Measurements from ENCODE around the gene IL7R. TPM values are rescaled to one million over a fixed set of nuclear protein-coding genes. Genes with fewer than 3 reads are reported as not detected.

IL7R gene, protein sequence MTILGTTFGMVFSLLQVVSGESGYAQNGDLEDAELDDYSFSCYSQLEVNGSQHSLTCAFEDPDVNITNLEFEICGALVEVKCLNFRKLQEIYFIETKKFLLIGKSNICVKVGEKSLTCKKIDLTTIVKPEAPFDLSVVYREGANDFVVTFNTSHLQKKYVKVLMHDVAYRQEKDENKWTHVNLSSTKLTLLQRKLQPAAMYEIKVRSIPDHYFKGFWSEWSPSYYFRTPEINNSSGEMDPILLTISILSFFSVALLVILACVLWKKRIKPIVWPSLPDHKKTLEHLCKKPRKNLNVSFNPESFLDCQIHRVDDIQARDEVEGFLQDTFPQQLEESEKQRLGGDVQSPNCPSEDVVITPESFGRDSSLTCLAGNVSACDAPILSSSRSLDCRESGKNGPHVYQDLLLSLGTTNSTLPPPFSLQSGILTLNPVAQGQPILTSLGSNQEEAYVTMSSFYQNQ
- polyA plus RNA-seq (2013, experiment 1 of 2) = not detected
- polyA plus RNA-seq (2013, experiment 2 of 2) = not detected

DNA sequence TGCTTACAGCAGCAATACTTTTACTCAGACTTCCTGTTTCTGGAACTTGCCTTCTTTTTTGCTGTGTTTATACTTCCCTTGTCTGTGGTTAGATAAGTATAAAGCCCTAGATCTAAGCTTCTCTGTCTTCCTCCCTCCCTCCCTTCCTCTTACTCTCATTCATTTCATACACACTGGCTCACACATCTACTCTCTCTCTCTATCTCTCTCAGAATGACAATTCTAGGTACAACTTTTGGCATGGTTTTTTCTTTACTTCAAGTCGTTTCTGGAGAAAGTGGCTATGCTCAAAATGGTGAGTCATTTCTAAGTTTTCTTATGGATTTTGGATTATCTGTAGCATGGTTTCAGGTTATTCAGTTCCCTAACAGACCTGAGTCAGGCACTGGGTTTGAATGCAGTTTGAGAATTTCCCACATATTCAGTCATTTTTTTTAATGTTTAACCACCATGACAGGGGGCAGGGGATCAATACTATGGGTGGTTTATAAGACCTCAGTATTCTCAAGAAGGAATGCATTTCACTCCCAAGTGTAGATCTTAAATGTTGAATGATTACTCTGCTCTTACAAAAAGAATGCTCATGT, at the start of gene IL7R:
TSS of gene IL7R (plus strand) at position 127 of the 587 bp plus-strand sequence. CDS start at position 214, 87 bp downstream.
- Histone ChIP-seq H3K9me3 (replicated peaks in 1 of 2; ENCODE audit: control insufficient read depth in 2 of 2, insufficient read depth in 1 of 2, low read depth in 1 of 2, low read length in 2 of 2) (no peaks in the 10 kb centered on the region), H2BK120ac (ENCODE audit: low read depth, low read length) (no peak within 1 kb of the TSS), H3K23ac (ENCODE audit: low read depth, low read length, poor library complexity) (no peak within 1 kb of the TSS), H4K8ac (ENCODE audit: low read depth, low read length) (no peak within 1 kb of the TSS), H3K79me1 (ENCODE audit: low read depth, low read length) (no peaks in the 10 kb centered on the region), H3K27me3 (ENCODE audit: control insufficient read depth in 3 of 3, insufficient read depth in 3 of 3, low read depth in 1 of 3, low read length in 3 of 3) (peaks cover 0 to 24% (median 0%) of the 10 kb centered on the region in 3 experiments), H3K18ac (ENCODE audit: low read length) (no peak within 1 kb of the TSS), H2AK5ac (ENCODE audit: low read depth, low read length) (no peak within 1 kb of the TSS), H2BK12ac (ENCODE audit: low read length) (no peak within 1 kb of the TSS), H3K9ac (ENCODE audit: low read depth, low read length, poor library complexity) (no peak within 1 kb of the TSS), H3K4me1 (ENCODE audit: control insufficient read depth in 2 of 2, insufficient read depth in 1 of 2, low read depth in 1 of 2, low read length in 2 of 2) (peaks cover 0 to 8% of the 10 kb centered on the region in 2 donors), H2AFZ (ENCODE audit: low read length) (no peak within 1 kb of the TSS), H3K14ac (ENCODE audit: low read length) (no peak within 1 kb of the TSS), H3K27ac (replicated peaks; ENCODE audit: low read length) (no peak within 1 kb of the TSS), H3K4ac (ENCODE audit: low read length) (no peak within 1 kb of the TSS), H2BK5ac (ENCODE audit: low read length) (no peak within 1 kb of the TSS), H2BK15ac (ENCODE audit: low read length) (no peak within 1 kb of the TSS), H3K4me2 (ENCODE audit: insufficient read depth, low read length, poor library complexity, severe bottlenecking) (no peak within 1 kb of the TSS), H4K91ac (ENCODE audit: low read depth, low read length, poor library complexity) (no peak within 1 kb of the TSS), H3K4me3 (ENCODE audit: low read length in 2 of 2) (no peak within 1 kb of the TSS), H3K36me3 (replicated peaks in 1 of 2; ENCODE audit: control insufficient read depth in 2 of 2, insufficient read depth in 2 of 2, low read length in 2 of 2) (no peaks in the 10 kb centered on the region)
- no CpG with 5 or more reads among the region's 1 CpG for WGBS, 2 donors (ENCODE audit: extremely low coverage in 2 of 2, insufficient read length in 2 of 2, insufficient replicate concordance in 1 of 2)
- DNase-seq (ENCODE audit: low spot score) = no peak

DNA sequence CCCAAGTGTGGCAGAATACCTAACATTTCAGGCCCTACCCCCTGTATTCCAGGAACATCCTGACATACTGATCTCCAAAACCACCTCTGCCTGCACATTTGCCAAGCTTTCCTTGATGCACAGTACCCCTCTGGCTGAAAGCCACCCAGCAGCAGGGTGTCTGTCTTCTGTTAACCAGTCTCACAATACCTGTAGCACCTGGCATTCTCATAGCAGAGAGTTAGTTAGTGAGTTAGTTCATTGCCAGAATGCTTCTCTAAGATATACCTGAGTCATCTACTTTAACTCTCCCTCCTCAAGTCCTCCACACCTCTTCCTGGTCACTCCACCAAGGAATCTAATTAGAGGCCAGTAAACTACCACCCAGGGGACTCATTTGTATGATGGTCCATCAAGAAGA, 46.1 kb upstream of the IL7R start:
- Histone ChIP-seq H3K36me3 (replicated peaks in 1 of 2; ENCODE audit: control insufficient read depth in 2 of 2, insufficient read depth in 2 of 2, low read length in 2 of 2) (no peaks in the 10 kb centered on the region), H2BK5ac (ENCODE audit: low read length) (no peak overlapping the region), H4K91ac (ENCODE audit: low read depth, low read length, poor library complexity) (no peak overlapping the region), H3K9ac (ENCODE audit: low read depth, low read length, poor library complexity) (no peak overlapping the region), H3K4ac (ENCODE audit: low read length) (no peak overlapping the region), H3K79me1 (ENCODE audit: low read depth, low read length) (no peaks in the 10 kb centered on the region), H4K8ac (ENCODE audit: low read depth, low read length) (no peak overlapping the region), H2BK120ac (ENCODE audit: low read depth, low read length) (no peak overlapping the region), H3K27ac (replicated peaks; ENCODE audit: low read length) (no peak overlapping the region), H3K4me2 (ENCODE audit: insufficient read depth, low read length, poor library complexity, severe bottlenecking) (no peak overlapping the region), H3K4me3 (ENCODE audit: low read length in 2 of 2) (no peak overlapping the region), H2AK5ac (ENCODE audit: low read depth, low read length) (no peak overlapping the region), H2AFZ (ENCODE audit: low read length) (no peak overlapping the region), H3K9me3 (replicated peaks in 1 of 2; ENCODE audit: control insufficient read depth in 2 of 2, insufficient read depth in 1 of 2, low read depth in 1 of 2, low read length in 2 of 2) (no peaks in the 10 kb centered on the region), H3K23ac (ENCODE audit: low read depth, low read length, poor library complexity) (no peak overlapping the region), H2BK15ac (ENCODE audit: low read length) (no peak overlapping the region), H3K14ac (ENCODE audit: low read length) (no peak overlapping the region), H3K27me3 (ENCODE audit: control insufficient read depth in 3 of 3, insufficient read depth in 3 of 3, low read depth in 1 of 3, low read length in 3 of 3) (no peaks in the 10 kb centered on the region), H2BK12ac (ENCODE audit: low read length) (no peak overlapping the region), H3K18ac (ENCODE audit: low read length) (no peak overlapping the region), H3K4me1 (ENCODE audit: control insufficient read depth in 2 of 2, insufficient read depth in 1 of 2, low read depth in 1 of 2, low read length in 2 of 2) (no peaks in the 10 kb centered on the region)
- no peak for DNase-seq (ENCODE audit: low spot score)

DNA sequence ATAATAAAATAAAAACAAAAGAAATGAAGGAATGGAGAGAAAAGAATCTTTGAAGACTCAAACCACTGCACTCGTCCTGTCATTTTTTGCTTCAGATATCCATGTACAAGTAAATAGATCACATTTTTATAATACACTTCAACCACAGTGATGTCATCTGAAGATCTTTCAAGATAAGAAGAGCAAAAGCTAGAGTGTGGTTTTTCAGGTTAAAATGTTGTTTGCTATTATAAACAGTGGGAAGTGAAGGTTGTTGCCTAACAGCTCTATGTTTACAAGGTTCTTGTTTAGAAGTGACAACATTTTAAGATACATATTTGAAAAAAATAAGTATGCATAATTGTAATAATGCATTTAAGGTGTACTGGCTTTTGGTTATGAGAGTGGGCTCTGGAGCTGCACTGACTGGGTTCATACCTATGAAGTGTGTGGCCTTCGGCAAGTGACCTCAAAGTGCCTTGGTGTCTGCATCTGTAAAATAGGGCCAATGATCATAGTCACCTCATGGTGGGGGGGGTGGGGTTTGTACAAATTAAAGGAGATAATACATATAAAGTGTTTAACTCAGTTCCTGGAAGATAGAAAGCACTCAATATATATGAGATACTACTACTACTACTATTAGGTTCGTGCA, 45.5 kb upstream of the IL7R start:
- Histone ChIP-seq H3K27me3 (ENCODE audit: control insufficient read depth in 3 of 3, insufficient read depth in 3 of 3, low read depth in 1 of 3, low read length in 3 of 3) (no peaks in the 10 kb centered on the region), H3K4me3 (ENCODE audit: low read length in 2 of 2) (no peak overlapping the region), H2BK120ac (ENCODE audit: low read depth, low read length) (no peak overlapping the region), H3K36me3 (replicated peaks in 1 of 2; ENCODE audit: control insufficient read depth in 2 of 2, insufficient read depth in 2 of 2, low read length in 2 of 2) (no peaks in the 10 kb centered on the region), H2BK5ac (ENCODE audit: low read length) (no peak overlapping the region), H3K4me2 (ENCODE audit: insufficient read depth, low read length, poor library complexity, severe bottlenecking) (no peak overlapping the region), H3K79me1 (ENCODE audit: low read depth, low read length) (no peaks in the 10 kb centered on the region), H3K4ac (ENCODE audit: low read length) (no peak overlapping the region), H2AK5ac (ENCODE audit: low read depth, low read length) (no peak overlapping the region), H3K23ac (ENCODE audit: low read depth, low read length, poor library complexity) (no peak overlapping the region), H3K14ac (ENCODE audit: low read length) (no peak overlapping the region), H3K9ac (ENCODE audit: low read depth, low read length, poor library complexity) (no peak overlapping the region), H3K4me1 (ENCODE audit: control insufficient read depth in 2 of 2, insufficient read depth in 1 of 2, low read depth in 1 of 2, low read length in 2 of 2) (no peaks in the 10 kb centered on the region), H3K9me3 (replicated peaks in 1 of 2; ENCODE audit: control insufficient read depth in 2 of 2, insufficient read depth in 1 of 2, low read depth in 1 of 2, low read length in 2 of 2) (no peaks in the 10 kb centered on the region), H4K8ac (ENCODE audit: low read depth, low read length) (no peak overlapping the region), H2AFZ (ENCODE audit: low read length) (no peak overlapping the region), H3K18ac (ENCODE audit: low read length) (no peak overlapping the region), H2BK12ac (ENCODE audit: low read length) (no peak overlapping the region), H2BK15ac (ENCODE audit: low read length) (no peak overlapping the region), H3K27ac (replicated peaks; ENCODE audit: low read length) (no peak overlapping the region), H4K91ac (ENCODE audit: low read depth, low read length, poor library complexity) (no peak overlapping the region)
- DNase-seq (ENCODE audit: low spot score) = no peak
- WGBS, 2 donors (ENCODE audit: extremely low coverage in 2 of 2, insufficient read length in 2 of 2, insufficient replicate concordance in 1 of 2) = no CpG with 5 or more reads among the region's 3 CpGs

DNA sequence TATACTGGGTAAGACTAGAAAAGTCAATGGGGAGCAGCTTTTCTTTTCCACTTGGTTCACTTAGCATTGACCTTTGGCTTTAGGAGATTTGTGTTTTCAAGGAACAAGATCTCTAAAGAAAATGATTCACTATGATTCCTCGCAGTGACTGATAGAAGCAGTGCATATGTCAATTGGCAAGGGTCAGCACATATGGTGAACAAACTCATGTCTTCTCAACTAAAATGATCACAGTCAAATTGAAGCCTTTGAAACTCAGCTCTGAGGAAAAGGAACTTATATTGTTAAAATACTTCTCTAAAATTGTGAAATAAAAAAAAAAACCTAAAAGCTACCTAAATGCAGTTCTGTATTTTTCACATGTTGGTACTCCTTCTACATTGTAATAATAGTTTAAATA, 43.2 kb upstream of the IL7R start:
- H2BK5ac ChIP-seq (ENCODE audit: low read length) = no peak overlapping the region
- H3K4me2 ChIP-seq (ENCODE audit: insufficient read depth, low read length, poor library complexity, severe bottlenecking) = no peak overlapping the region
- H3K23ac ChIP-seq (ENCODE audit: low read depth, low read length, poor library complexity) = no peak overlapping the region
- no peak for DNase-seq (ENCODE audit: low spot score)
- H3K4me1 ChIP-seq (ENCODE audit: control insufficient read depth in 2 of 2, insufficient read depth in 1 of 2, low read depth in 1 of 2, low read length in 2 of 2) = no peaks in the 10 kb centered on the region
- no peak overlapping the region for H2BK15ac ChIP-seq (ENCODE audit: low read length)
- peaks cover 0 to 4% (median 0%) of the 10 kb centered on the region in 3 experiments for H3K27me3 ChIP-seq (ENCODE audit: control insufficient read depth in 3 of 3, insufficient read depth in 3 of 3, low read depth in 1 of 3, low read length in 3 of 3)
- no peak overlapping the region for H2BK12ac ChIP-seq (ENCODE audit: low read length)
- WGBS, 2 donors (ENCODE audit: extremely low coverage in 2 of 2, insufficient read length in 2 of 2, insufficient replicate concordance in 1 of 2) = no CpG with 5 or more reads among the region's 1 CpG
- H3K14ac ChIP-seq (ENCODE audit: low read length) = no peak overlapping the region
- H3K9me3 ChIP-seq (replicated peaks in 1 of 2; ENCODE audit: control insufficient read depth in 2 of 2, insufficient read depth in 1 of 2, low read depth in 1 of 2, low read length in 2 of 2) = no peaks in the 10 kb centered on the region
- no peak overlapping the region for H3K18ac ChIP-seq (ENCODE audit: low read length)
- H3K36me3 ChIP-seq (replicated peaks in 1 of 2; ENCODE audit: control insufficient read depth in 2 of 2, insufficient read depth in 2 of 2, low read length in 2 of 2) = no peaks in the 10 kb centered on the region
- H3K27ac ChIP-seq (replicated peaks; ENCODE audit: low read length) = no peak overlapping the region
- no peak overlapping the region for H3K9ac ChIP-seq (ENCODE audit: low read depth, low read length, poor library complexity)
- no peak overlapping the region for H4K8ac ChIP-seq (ENCODE audit: low read depth, low read length)
- H2AFZ ChIP-seq (ENCODE audit: low read length) = no peak overlapping the region
- no peak overlapping the region for H3K4ac ChIP-seq (ENCODE audit: low read length)
- H2AK5ac ChIP-seq (ENCODE audit: low read depth, low read length) = no peak overlapping the region
- no peak overlapping the region for H3K4me3 ChIP-seq (ENCODE audit: low read length in 2 of 2)
- no peak overlapping the region for H2BK120ac ChIP-seq (ENCODE audit: low read depth, low read length)
- no peak overlapping the region for H4K91ac ChIP-seq (ENCODE audit: low read depth, low read length, poor library complexity)
- H3K79me1 ChIP-seq (ENCODE audit: low read depth, low read length) = no peaks in the 10 kb centered on the region

All from neuronal stem cell (in vitro differentiated cells).